Activated CD4-positive, alpha-beta T cell treated with anti-CD3 and anti-CD28 coated beads for 4 hours (primary cell): Measurements from ENCODE around the gene ASIC2.

Experiments
- DNase-seq, 2 donors: peaks; one replicate each; pipeline ENCODE4 v3.0.0-alpha.2; 2020

The ASIC2 gene

GRCh38 chr17:33292981-33293867 lies at the start of gene ASIC2:
Gene ASIC2, minus strand, starts transcription at chr17:33293295.
- DNase-seq = no peak

GRCh38 chr17:33342025-33342424 lies 48.9 kb upstream of the ASIC2 start:
- DNase-seq = no peak

GRCh38 chr17:33338242-33338641 lies 45.1 kb upstream of the ASIC2 start:
- no peak for DNase-seq

GRCh38 chr17:33335491-33336173 lies 42.5 kb upstream of the ASIC2 start:
- no peak for DNase-seq

GRCh38 chr17:33334703-33335102 lies 41.6 kb upstream of the ASIC2 start:
- no peak for DNase-seq

GRCh38 chr17:33330877-33331276 lies 37.8 kb upstream of the ASIC2 start:
- no peak for DNase-seq

- no peak for DNase-seq
These were observed 35.0 kb upstream of the ASIC2 start for GRCh38 chr17:33328129-33328528.

GRCh38 chr17:33324736-33325135 lies 31.6 kb upstream of the ASIC2 start:
- DNase-seq = no peak

GRCh38 chr17:33322063-33322462 lies 29.0 kb upstream of the ASIC2 start:
- no peak for DNase-seq

GRCh38 chr17:33318241-33318640 lies 25.1 kb upstream of the ASIC2 start:
- no peak for DNase-seq

- DNase-seq = no peak
These were observed 23.7 kb upstream of the ASIC2 start for GRCh38 chr17:33316746-33317145.

GRCh38 chr17:33310296-33310695 lies 17.2 kb upstream of the ASIC2 start:
- DNase-seq = no peak

- DNase-seq = no peak
These were observed 10.2 kb upstream of the ASIC2 start for GRCh38 chr17:33303254-33303653.

GRCh38 chr17:33302394-33302793 lies 9.3 kb upstream of the ASIC2 start:
- DNase-seq = no peak

GRCh38 chr17:33300241-33300640 lies 7.1 kb upstream of the ASIC2 start:
- DNase-seq = no peak

- DNase-seq = no peak
These were observed 6.0 kb upstream of the ASIC2 start for GRCh38 chr17:33299115-33299514.

- no peak for DNase-seq
These were observed 4.5 kb upstream of the ASIC2 start for GRCh38 chr17:33297643-33298042.

GRCh38 chr17:33294994-33295393 lies 1.9 kb upstream of the ASIC2 start:
- no peak for DNase-seq

GRCh38 chr17:33292201-33292980 lies 704 bp downstream of the ASIC2 start:
- no peak for DNase-seq

GRCh38 chr17:33291248-33292200 lies 1.6 kb downstream of the ASIC2 start:
- DNase-seq = no peak

- no peak for DNase-seq
These were observed 2.8 kb downstream of the ASIC2 start for GRCh38 chr17:33290253-33290652.

- no peak for DNase-seq
These were observed 4.1 kb downstream of the ASIC2 start for GRCh38 chr17:33288954-33289353.
